ENCODE results near the gene HSPA1A.

GRCh38 chr6:31865205-31866118, 50.1 kb downstream of the HSPA1A start:
- TF ChIP-seq ZBTB7A (IDR thresholded peaks at IDR 0.05; ENCODE audit: low read depth) (no peak), CEBPB (IDR thresholded peaks at IDR 0.05) (no peak), YY1 (IDR thresholded peaks at IDR 0.05; ENCODE audit: low read depth) (no peak), CREB1 (IDR thresholded peaks at IDR 0.05; ENCODE audit: low read depth) (no peak), NFIC (IDR thresholded peaks at IDR 0.05) (no peak), TCF12 (IDR thresholded peaks at IDR 0.05; ENCODE audit: low read depth) (no peak), REST (IDR thresholded peaks at IDR 0.05; ENCODE audit: low read depth) (no peak), RAD21 (IDR thresholded peaks at IDR 0.05; ENCODE audit: low read depth) (no peak), USF1 (IDR thresholded peaks at IDR 0.05) (no peak)
- TF ChIP-seq, protein P1, sequence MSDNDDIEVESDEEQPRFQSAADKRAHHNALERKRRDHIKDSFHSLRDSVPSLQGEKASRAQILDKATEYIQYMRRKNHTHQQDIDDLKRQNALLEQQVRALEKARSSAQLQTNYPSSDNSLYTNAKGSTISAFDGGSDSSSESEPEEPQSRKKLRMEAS (IDR thresholded peaks at IDR 0.05) = no peak
